Mesendoderm (in vitro differentiated cells): ENCODE data around the gene NOB1.
"Not testable (repeated sequence)": the region's sequence is repeated elsewhere in the genome, so short reads cannot be mapped to it uniquely, and the experiment has no call there.

Experiments used
- DNase-seq: peaks from one replicate; pipeline ENCODE4 v3.0.0; 2013
- H2AK5ac ChIP-seq: 2 replicates; pipeline ENCODE4 v1.6.1; 2013; ENCODE audit warnings: low read length, inconsistent platforms
- H2BK120ac ChIP-seq: 2 replicates; pipeline ENCODE4 v1.6.1; 2013; ENCODE audit warnings: low read depth, mild to moderate bottlenecking, low read length, moderate library complexity, mixed read lengths
- H2BK15ac ChIP-seq: replicated peaks from 2 replicates; pipeline ENCODE4 v1.6.1; 2013; ENCODE audit warnings: low read depth, mild to moderate bottlenecking, moderate library complexity
- H2BK5ac ChIP-seq: 2 replicates; pipeline ENCODE4 v1.6.1; 2013; ENCODE audit warnings: low read length, inconsistent platforms
- H3K18ac ChIP-seq: 2 replicates; pipeline ENCODE4 v1.6.1; 2013; ENCODE audit warnings: mild to moderate bottlenecking, low read length, mixed read lengths
- H3K23ac ChIP-seq: one replicate; pipeline ENCODE4 v1.6.1; 2013; ENCODE audit warnings: low read length
- H3K27ac ChIP-seq: 2 replicates; pipeline ENCODE4 v1.5.1; 2013; ENCODE audit warnings: low read depth, mild to moderate bottlenecking, inconsistent platforms, low read length, moderate library complexity
- H3K27me3 ChIP-seq: 2 replicates; pipeline ENCODE4 v1.6.1; 2013; ENCODE audit warnings: low read length, control low read depth, mild to moderate bottlenecking, inconsistent platforms; ENCODE audit not compliant: insufficient read depth, poor library complexity
- H3K36me3 ChIP-seq: 2 replicates; pipeline ENCODE4 v1.6.1; 2013; ENCODE audit warnings: low read length, inconsistent platforms; ENCODE audit not compliant: control insufficient read depth, insufficient read depth
- H3K4ac ChIP-seq: one replicate; pipeline ENCODE4 v1.6.1; 2013; ENCODE audit warnings: low read depth, mild to moderate bottlenecking, low read length, moderate library complexity
- H3K4me1 ChIP-seq: 2 replicates; pipeline ENCODE4 v1.6.1; 2013; ENCODE audit warnings: low read depth, low read length, inconsistent platforms; ENCODE audit not compliant: control insufficient read depth
- H3K4me2 ChIP-seq: 2 replicates; pipeline ENCODE4 v1.6.1; 2013; ENCODE audit warnings: low read length
- H3K4me3 ChIP-seq: 2 replicates; pipeline ENCODE4 v1.5.1; 2013; ENCODE audit warnings: mild to moderate bottlenecking, low read length
- H3K56ac ChIP-seq: one replicate; pipeline ENCODE4 v1.6.1; 2013; ENCODE audit warnings: low read length
- H3K79me1 ChIP-seq: 2 replicates; pipeline ENCODE4 v1.6.1; 2013; ENCODE audit warnings: low read length, inconsistent platforms
- H3K79me2 ChIP-seq: 2 replicates; pipeline ENCODE4 v1.6.1; 2013; ENCODE audit warnings: mild to moderate bottlenecking, low read length; ENCODE audit not compliant: control insufficient read depth, insufficient read depth
- H3K9ac ChIP-seq: 2 replicates; pipeline ENCODE4 v1.6.1; 2013; ENCODE audit warnings: low read length, inconsistent platforms
- H4K5ac ChIP-seq: one replicate; pipeline ENCODE4 v1.6.1; 2013; ENCODE audit warnings: low read length
- H4K8ac ChIP-seq: one replicate; pipeline ENCODE4 v1.6.1; 2013; ENCODE audit warnings: low read depth, mild to moderate bottlenecking, control low read depth, low read length, moderate library complexity
- WGBS: extraction: QIAGEN DNeasy Blood & Tissue Kit; methylation state at CpG from one replicate; pipeline ENCODE4 v1.1.7; 2013; ENCODE audit warnings: low lambda C conversion rate, missing lambda C conversion rate; ENCODE audit not compliant: insufficient coverage; ENCODE audit errors: extremely low coverage; 5-methylcytosine and 5-hydroxymethylcytosine counted together

Gene NOB1

DNA sequence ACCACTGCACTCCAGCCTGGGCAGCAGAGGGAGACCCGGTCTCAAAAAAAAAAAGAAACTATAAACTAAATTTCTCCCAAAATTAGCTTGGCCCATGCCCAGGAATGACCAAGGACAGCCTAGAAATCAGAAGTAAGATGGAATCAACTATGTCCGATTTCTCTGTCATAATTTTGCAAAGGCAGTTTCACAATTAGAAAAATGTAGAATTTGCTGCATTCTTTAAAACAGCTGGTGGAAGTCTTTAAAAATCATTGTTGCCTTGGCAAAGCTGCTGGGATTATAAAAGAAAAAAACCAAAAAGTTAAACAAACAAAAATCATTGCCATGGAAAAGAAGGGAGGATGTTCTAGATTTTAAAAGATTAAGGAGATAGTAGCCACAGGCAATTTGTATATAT, 39.8 kb upstream of the NOB1 start:
- H3K79me1 ChIP-seq: no peaks in the 10 kb centered on the region

GRCh38 chr16:69793526-69793925, 38.8 kb upstream of the NOB1 start:
- H2AK5ac ChIP-seq: no peak overlapping the region
- no peak overlapping the region for H3K27ac ChIP-seq
- H3K4me3 ChIP-seq: no peak overlapping the region
- no peak overlapping the region for H3K18ac ChIP-seq
- no peak overlapping the region for H2BK120ac ChIP-seq
- H3K9ac ChIP-seq: no peak overlapping the region
- no peak overlapping the region for H3K4me2 ChIP-seq
- H3K4ac ChIP-seq: no peak overlapping the region
- no peaks in the 10 kb centered on the region for H3K79me1 ChIP-seq
- H3K36me3 ChIP-seq: no peaks in the 10 kb centered on the region
- H3K23ac ChIP-seq: no peak overlapping the region
- no peaks in the 10 kb centered on the region for H3K4me1 ChIP-seq
- no peak overlapping the region for H4K5ac ChIP-seq
- DNase-seq: no peak
- no peak overlapping the region for H4K8ac ChIP-seq
- no peak overlapping the region for H2BK15ac ChIP-seq
- no peaks in the 10 kb centered on the region for H3K79me2 ChIP-seq
- no CpG with 5 or more reads among the region's 4 CpGs for WGBS
- no peaks in the 10 kb centered on the region for H3K27me3 ChIP-seq
- no peak overlapping the region for H3K56ac ChIP-seq
- H2BK5ac ChIP-seq: no peak overlapping the region

More for the DNA sequence above, 39.8 kb upstream of the NOB1 start:
- H3K9ac ChIP-seq: no peak overlapping the region
- no peak overlapping the region for H3K27ac ChIP-seq
- DNase-seq: no peak
- WGBS: no CpG with 5 or more reads among the region's 2 CpGs
- no peak overlapping the region for H3K4ac ChIP-seq
- H4K5ac ChIP-seq: no peak overlapping the region
- no peak overlapping the region for H3K18ac ChIP-seq
- H2BK15ac ChIP-seq: no peak overlapping the region
- no peak overlapping the region for H4K8ac ChIP-seq
- H3K4me1 ChIP-seq: no peaks in the 10 kb centered on the region
- H2BK5ac ChIP-seq: no peak overlapping the region
- H2AK5ac ChIP-seq: no peak overlapping the region
- no peak overlapping the region for H3K4me3 ChIP-seq
- H3K56ac ChIP-seq: no peak overlapping the region
- H3K4me2 ChIP-seq: no peak overlapping the region
- H3K27me3 ChIP-seq: no peaks in the 10 kb centered on the region
- no peaks in the 10 kb centered on the region for H3K36me3 ChIP-seq
- H3K23ac ChIP-seq: no peak overlapping the region
- H2BK120ac ChIP-seq: no peak overlapping the region
- no peaks in the 10 kb centered on the region for H3K79me2 ChIP-seq

DNA sequence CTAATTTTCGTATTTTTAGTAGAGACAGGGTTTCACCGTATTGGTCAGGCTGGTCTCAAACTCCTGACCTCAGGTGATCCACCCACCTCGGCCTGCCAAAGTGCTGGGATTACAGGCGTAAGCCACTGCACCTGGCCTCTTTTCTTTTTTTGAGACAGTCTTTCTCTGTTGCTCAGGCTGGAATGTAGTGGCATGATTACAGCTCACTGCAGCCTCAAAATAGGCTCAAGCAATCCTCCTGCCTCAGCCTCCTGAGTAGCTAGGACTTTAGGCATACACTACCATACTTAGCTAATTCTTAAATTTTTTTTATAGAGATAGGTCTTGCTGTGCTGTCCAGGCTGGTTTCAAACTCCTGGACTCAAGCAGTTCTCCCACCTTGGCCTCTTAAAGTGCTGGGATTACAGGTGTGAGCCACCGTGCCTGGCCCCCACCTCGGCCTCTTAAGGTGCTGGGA, 36.7 kb upstream of the NOB1 start:
- H3K9ac ChIP-seq, H3K4me2 ChIP-seq, H3K56ac ChIP-seq, H3K79me2 ChIP-seq, H3K27ac ChIP-seq, H3K27me3 ChIP-seq, H2AK5ac ChIP-seq, H4K5ac ChIP-seq, H3K36me3 ChIP-seq, H3K4ac ChIP-seq, H2BK15ac ChIP-seq, H3K79me1 ChIP-seq, DNase-seq, H3K4me3 ChIP-seq, H3K4me1 ChIP-seq, H2BK120ac ChIP-seq, H2BK5ac ChIP-seq, H3K18ac ChIP-seq, H3K23ac ChIP-seq, H4K8ac ChIP-seq: not testable (repeated sequence)
- no CpG with 5 or more reads among the region's 6 CpGs for WGBS

- no peak overlapping the region for H3K27ac ChIP-seq
- no peak overlapping the region for H2BK120ac ChIP-seq
- H2BK15ac ChIP-seq: no peak overlapping the region
- H3K18ac ChIP-seq: no peak overlapping the region
- H3K27me3 ChIP-seq: no peaks in the 10 kb centered on the region
- no peak overlapping the region for H4K5ac ChIP-seq
- H3K9ac ChIP-seq: no peak overlapping the region
- H3K79me2 ChIP-seq: no peaks in the 10 kb centered on the region
- no CpG with 5 or more reads among the region's 4 CpGs for WGBS
- DNase-seq: no peak
- H2AK5ac ChIP-seq: no peak overlapping the region
- H3K23ac ChIP-seq: no peak overlapping the region
- peaks cover 1% of the 10 kb centered on the region for H3K36me3 ChIP-seq
- no peaks in the 10 kb centered on the region for H3K79me1 ChIP-seq
- no peak overlapping the region for H3K4me2 ChIP-seq
- H3K4me3 ChIP-seq: no peak overlapping the region
- no peak overlapping the region for H3K56ac ChIP-seq
- H3K4ac ChIP-seq: no peak overlapping the region
- no peaks in the 10 kb centered on the region for H3K4me1 ChIP-seq
- H2BK5ac ChIP-seq: no peak overlapping the region
- no peak overlapping the region for H4K8ac ChIP-seq
These were observed 33.2 kb upstream of the NOB1 start for GRCh38 chr16:69787883-69788282.

- no peak for DNase-seq
- H3K79me2 ChIP-seq: no peaks in the 10 kb centered on the region
- no peak overlapping the region for H3K4me2 ChIP-seq
- no peaks in the 10 kb centered on the region for H3K4me1 ChIP-seq
- H3K9ac ChIP-seq: no peak overlapping the region
- H3K23ac ChIP-seq: no peak overlapping the region
- H4K5ac ChIP-seq: no peak overlapping the region
- WGBS: no CpG with 5 or more reads among the region's 6 CpGs
- H3K27ac ChIP-seq: no peak overlapping the region
- peaks cover 1% of the 10 kb centered on the region for H3K36me3 ChIP-seq
- H3K4ac ChIP-seq: no peak overlapping the region
- H3K27me3 ChIP-seq: no peaks in the 10 kb centered on the region
- peaks cover 2% of the 10 kb centered on the region for H3K79me1 ChIP-seq
- H2AK5ac ChIP-seq: no peak overlapping the region
- H3K4me3 ChIP-seq: no peak overlapping the region
- H3K18ac ChIP-seq: no peak overlapping the region
- no peak overlapping the region for H2BK15ac ChIP-seq
- no peak overlapping the region for H2BK5ac ChIP-seq
- H4K8ac ChIP-seq: no peak overlapping the region
- no peak overlapping the region for H2BK120ac ChIP-seq
- no peak overlapping the region for H3K56ac ChIP-seq
These were observed 29.9 kb upstream of the NOB1 start for GRCh38 chr16:69784586-69784985.

- no peak overlapping the region for H2AK5ac ChIP-seq
- H3K27me3 ChIP-seq: no peaks in the 10 kb centered on the region
- no peak overlapping the region for H2BK15ac ChIP-seq
- no peak for DNase-seq
- no peak overlapping the region for H3K4ac ChIP-seq
- no peak overlapping the region for H3K18ac ChIP-seq
- H3K4me3 ChIP-seq: no peak overlapping the region
- no peak overlapping the region for H2BK120ac ChIP-seq
- WGBS: no CpG with 5 or more reads among the region's 3 CpGs
- H4K5ac ChIP-seq: no peak overlapping the region
- H3K4me2 ChIP-seq: no peak overlapping the region
- no peak overlapping the region for H3K56ac ChIP-seq
- H3K23ac ChIP-seq: no peak overlapping the region
- H3K9ac ChIP-seq: no peak overlapping the region
- H3K79me2 ChIP-seq: no peaks in the 10 kb centered on the region
- no peak overlapping the region for H4K8ac ChIP-seq
- no peaks in the 10 kb centered on the region for H3K36me3 ChIP-seq
- no peak overlapping the region for H3K27ac ChIP-seq
- peaks cover 4% of the 10 kb centered on the region for H3K79me1 ChIP-seq
- no peaks in the 10 kb centered on the region for H3K4me1 ChIP-seq
- no peak overlapping the region for H2BK5ac ChIP-seq
These were observed 26.4 kb upstream of the NOB1 start for GRCh38 chr16:69781118-69781517.
